ENCODE measurements around the gene MKNK1. TPM values are rescaled to one million over a fixed set of nuclear protein-coding genes. Genes with fewer than 3 reads are reported as not detected.

MKNK1 gene
- polyA plus RNA-seq, 1 donor (not counting 4 experiments of a cell fraction or from before 2014, with no cell fraction given), result 55.7 TPM

DNA sequence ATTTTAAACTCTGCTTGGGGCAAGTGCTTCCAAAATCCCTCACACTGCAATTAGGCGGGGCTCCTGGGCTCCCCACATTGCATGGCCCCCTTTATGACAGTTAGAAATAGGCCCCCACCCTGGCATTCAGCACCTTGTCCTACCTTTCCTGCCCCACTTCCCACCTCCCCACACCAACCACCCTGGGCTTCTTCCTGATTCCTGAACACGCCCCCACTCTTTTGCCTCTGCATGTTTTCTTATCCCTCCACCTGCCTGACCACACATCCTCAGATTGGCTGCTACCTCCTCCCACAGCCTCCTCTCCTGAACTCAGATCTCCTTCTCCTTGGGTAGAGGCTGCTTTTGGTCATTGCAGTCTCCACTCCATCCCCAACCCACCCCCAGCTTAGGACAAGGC, 11.0 kb upstream of the MKNK1 start:
- H3K27ac ChIP-seq (ENCODE audit: control insufficient read depth, insufficient read depth, low read length), result no peak overlapping the region
- no peaks in the 10 kb centered on the region for H3K9me3 ChIP-seq (ENCODE audit: control insufficient read depth, low read depth, low read length)
- no peaks in the 10 kb centered on the region for H3K36me3 ChIP-seq (ENCODE audit: control insufficient read depth in 2 of 2, extremely low read depth in 1 of 2, insufficient read depth in 2 of 2, low read length in 2 of 2)
- peak overlapping the region; percentile 77 for H3K4me2 ChIP-seq (ENCODE audit: control insufficient read depth, extremely low read depth, insufficient read depth, low read depth, low read length)
- H3K4me1 ChIP-seq (ENCODE audit: control insufficient read depth, extremely low read depth, insufficient read depth, low read length), result peaks cover 56% of the 10 kb centered on the region
- FAIRE-seq, result no peak
- no peak for TF ChIP-seq EZH2 (IDR thresholded peaks at IDR 0.05; ENCODE audit: low read length)
- TF ChIP-seq, protein P1, sequence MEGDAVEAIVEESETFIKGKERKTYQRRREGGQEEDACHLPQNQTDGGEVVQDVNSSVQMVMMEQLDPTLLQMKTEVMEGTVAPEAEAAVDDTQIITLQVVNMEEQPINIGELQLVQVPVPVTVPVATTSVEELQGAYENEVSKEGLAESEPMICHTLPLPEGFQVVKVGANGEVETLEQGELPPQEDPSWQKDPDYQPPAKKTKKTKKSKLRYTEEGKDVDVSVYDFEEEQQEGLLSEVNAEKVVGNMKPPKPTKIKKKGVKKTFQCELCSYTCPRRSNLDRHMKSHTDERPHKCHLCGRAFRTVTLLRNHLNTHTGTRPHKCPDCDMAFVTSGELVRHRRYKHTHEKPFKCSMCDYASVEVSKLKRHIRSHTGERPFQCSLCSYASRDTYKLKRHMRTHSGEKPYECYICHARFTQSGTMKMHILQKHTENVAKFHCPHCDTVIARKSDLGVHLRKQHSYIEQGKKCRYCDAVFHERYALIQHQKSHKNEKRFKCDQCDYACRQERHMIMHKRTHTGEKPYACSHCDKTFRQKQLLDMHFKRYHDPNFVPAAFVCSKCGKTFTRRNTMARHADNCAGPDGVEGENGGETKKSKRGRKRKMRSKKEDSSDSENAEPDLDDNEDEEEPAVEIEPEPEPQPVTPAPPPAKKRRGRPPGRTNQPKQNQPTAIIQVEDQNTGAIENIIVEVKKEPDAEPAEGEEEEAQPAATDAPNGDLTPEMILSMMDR (optimal IDR thresholded peaks at IDR 0.05 in 1 of 3, IDR thresholded peaks at IDR 0.05 in 1 of 3, conservative IDR thresholded peaks at IDR 0.05 in 1 of 3; ENCODE audit: extremely low read depth in 1 of 3, insufficient read depth in 2 of 3, low read length in 3 of 3), result no peak
- dilution Hi-C loops (cut with MboI; ENCODE audit: extremely low pct_ligation_motif_present, low sequenced_read_pairs), result no loop called here
- peaks cover 5% of the 10 kb centered on the region for H3K9me1 ChIP-seq (ENCODE audit: control insufficient read depth, extremely low read depth, insufficient read depth, low read length)
- H4K20me1 ChIP-seq (ENCODE audit: control insufficient read depth, extremely low read depth, insufficient read depth, low read length), result no peaks in the 10 kb centered on the region
- no peak for DNase-seq (ENCODE audit: low read depth, low spot score)
- H3K9ac ChIP-seq (ENCODE audit: control insufficient read depth, extremely low read depth, insufficient read depth, low read length), result no peak overlapping the region
- peak overlapping the region; percentile 79 to 83 (median 80) for H3K4me3 ChIP-seq (ENCODE audit: control insufficient read depth in 2 of 3, extremely low read depth in 1 of 3, insufficient read depth in 2 of 3, low read depth in 1 of 3, low read length in 3 of 3)
- H2AFZ ChIP-seq (ENCODE audit: control insufficient read depth, low read length), result no peak overlapping the region
- H3K27me3 ChIP-seq (ENCODE audit: control insufficient read depth, extremely low read depth, insufficient read depth, low read length), result no peaks in the 10 kb centered on the region
- peaks cover 13% of the 10 kb centered on the region for H3K79me2 ChIP-seq (ENCODE audit: control insufficient read depth, insufficient read depth, low read length)

DNA sequence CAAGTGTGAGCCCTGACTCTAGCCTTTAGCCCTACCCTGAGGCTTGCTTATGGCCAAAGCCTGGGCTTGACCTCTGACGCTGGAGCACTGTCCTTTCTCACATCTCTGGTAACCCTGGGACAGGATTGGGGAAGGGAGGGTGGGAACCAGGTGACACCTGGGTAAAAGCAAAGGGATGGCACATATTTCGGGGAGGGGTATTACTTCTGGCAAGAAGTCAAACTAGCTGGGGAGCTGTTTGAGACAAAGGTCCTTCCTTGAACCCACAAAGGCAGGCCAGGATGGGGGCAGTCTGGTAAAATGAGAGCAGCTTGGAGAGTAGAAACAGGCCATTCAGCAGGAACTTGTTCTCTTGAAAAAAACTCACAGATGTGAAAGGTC, 10.5 kb upstream of the MKNK1 start:
- H3K79me2 ChIP-seq (ENCODE audit: control insufficient read depth, insufficient read depth, low read length), result peaks cover 13% of the 10 kb centered on the region
- no peak overlapping the region for H3K27ac ChIP-seq (ENCODE audit: control insufficient read depth, insufficient read depth, low read length)
- FAIRE-seq, result no peak
- no peaks in the 10 kb centered on the region for H3K9me3 ChIP-seq (ENCODE audit: control insufficient read depth, low read depth, low read length)
- no peak overlapping the region for H3K4me2 ChIP-seq (ENCODE audit: control insufficient read depth, extremely low read depth, insufficient read depth, low read depth, low read length)
- TF ChIP-seq EZH2 (IDR thresholded peaks at IDR 0.05; ENCODE audit: low read length), result no peak
- TF ChIP-seq, protein P1 (optimal IDR thresholded peaks at IDR 0.05 in 1 of 3, IDR thresholded peaks at IDR 0.05 in 1 of 3, conservative IDR thresholded peaks at IDR 0.05 in 1 of 3; ENCODE audit: extremely low read depth in 1 of 3, insufficient read depth in 2 of 3, low read length in 3 of 3), result no peak
- no peaks in the 10 kb centered on the region for H3K27me3 ChIP-seq (ENCODE audit: control insufficient read depth, extremely low read depth, insufficient read depth, low read length)
- dilution Hi-C loops (cut with MboI; ENCODE audit: extremely low pct_ligation_motif_present, low sequenced_read_pairs), result no loop called here
- no peak overlapping the region for H2AFZ ChIP-seq (ENCODE audit: control insufficient read depth, low read length)
- H4K20me1 ChIP-seq (ENCODE audit: control insufficient read depth, extremely low read depth, insufficient read depth, low read length), result no peaks in the 10 kb centered on the region
- H3K9me1 ChIP-seq (ENCODE audit: control insufficient read depth, extremely low read depth, insufficient read depth, low read length), result peaks cover 5% of the 10 kb centered on the region
- peaks cover 58% of the 10 kb centered on the region for H3K4me1 ChIP-seq (ENCODE audit: control insufficient read depth, extremely low read depth, insufficient read depth, low read length)
- H3K4me3 ChIP-seq (ENCODE audit: control insufficient read depth in 2 of 3, extremely low read depth in 1 of 3, insufficient read depth in 2 of 3, low read depth in 1 of 3, low read length in 3 of 3), result no peak overlapping the region
- no peak overlapping the region for H3K9ac ChIP-seq (ENCODE audit: control insufficient read depth, extremely low read depth, insufficient read depth, low read length)
- peaks cover 0 to 2% of the 10 kb centered on the region in 2 experiments for H3K36me3 ChIP-seq (ENCODE audit: control insufficient read depth in 2 of 2, extremely low read depth in 1 of 2, insufficient read depth in 2 of 2, low read length in 2 of 2)
- no peak for DNase-seq (ENCODE audit: low read depth, low spot score)
